ENCODE data around the gene VIL1.

DNA sequence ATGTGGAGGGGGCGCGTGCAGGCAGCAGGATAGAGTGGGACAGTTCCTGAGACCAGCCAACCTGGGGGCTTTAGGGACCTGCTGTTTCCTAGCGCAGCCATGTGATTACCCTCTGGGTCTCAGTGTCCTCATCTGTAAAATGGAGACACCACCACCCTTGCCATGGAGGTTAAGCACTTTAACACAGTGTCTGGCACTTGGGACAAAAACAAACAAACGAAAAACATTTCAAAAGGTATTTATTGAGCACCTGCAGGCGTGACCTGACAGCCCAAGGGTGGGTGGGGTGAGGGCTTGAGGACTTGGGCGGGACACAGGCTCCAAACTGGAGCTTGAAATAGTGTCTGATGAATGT, 23.9 kb upstream of the VIL1 start:
- TF ChIP-seq ZBTB42 (CRISPR knock-in tag; IDR thresholded peaks at IDR 0.05) (no peak), KLF15 (CRISPR knock-in tag; IDR thresholded peaks at IDR 0.05; ENCODE audit: borderline replicate concordance) (no peak), ZNF709 (CRISPR knock-in tag; IDR thresholded peaks at IDR 0.05) (no peak), SMC3 (IDR thresholded peaks at IDR 0.05; ENCODE audit: low read length) (no peak), ZNF510 (CRISPR knock-in tag; IDR thresholded peaks at IDR 0.05; ENCODE audit: low read depth) (no peak), MZF1 (CRISPR knock-in tag; IDR thresholded peaks at IDR 0.05; ENCODE audit: borderline replicate concordance) (no peak), ZNF180 (CRISPR knock-in tag; IDR thresholded peaks at IDR 0.05; ENCODE audit: borderline replicate concordance, low read depth) (no peak), ZNF501 (CRISPR knock-in tag; IDR thresholded peaks at IDR 0.05) (no peak), ZNF350 (CRISPR knock-in tag; IDR thresholded peaks at IDR 0.05; ENCODE audit: borderline replicate concordance, low read depth) (no peak), RFX5 (IDR thresholded peaks at IDR 0.05; ENCODE audit: low read depth, low read length) (no peak)
- TF ChIP-seq, protein P1, sequence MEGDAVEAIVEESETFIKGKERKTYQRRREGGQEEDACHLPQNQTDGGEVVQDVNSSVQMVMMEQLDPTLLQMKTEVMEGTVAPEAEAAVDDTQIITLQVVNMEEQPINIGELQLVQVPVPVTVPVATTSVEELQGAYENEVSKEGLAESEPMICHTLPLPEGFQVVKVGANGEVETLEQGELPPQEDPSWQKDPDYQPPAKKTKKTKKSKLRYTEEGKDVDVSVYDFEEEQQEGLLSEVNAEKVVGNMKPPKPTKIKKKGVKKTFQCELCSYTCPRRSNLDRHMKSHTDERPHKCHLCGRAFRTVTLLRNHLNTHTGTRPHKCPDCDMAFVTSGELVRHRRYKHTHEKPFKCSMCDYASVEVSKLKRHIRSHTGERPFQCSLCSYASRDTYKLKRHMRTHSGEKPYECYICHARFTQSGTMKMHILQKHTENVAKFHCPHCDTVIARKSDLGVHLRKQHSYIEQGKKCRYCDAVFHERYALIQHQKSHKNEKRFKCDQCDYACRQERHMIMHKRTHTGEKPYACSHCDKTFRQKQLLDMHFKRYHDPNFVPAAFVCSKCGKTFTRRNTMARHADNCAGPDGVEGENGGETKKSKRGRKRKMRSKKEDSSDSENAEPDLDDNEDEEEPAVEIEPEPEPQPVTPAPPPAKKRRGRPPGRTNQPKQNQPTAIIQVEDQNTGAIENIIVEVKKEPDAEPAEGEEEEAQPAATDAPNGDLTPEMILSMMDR (CRISPR knock-in tag; IDR thresholded peaks at IDR 0.05), result no peak
- TF ChIP-seq, protein P2, sequence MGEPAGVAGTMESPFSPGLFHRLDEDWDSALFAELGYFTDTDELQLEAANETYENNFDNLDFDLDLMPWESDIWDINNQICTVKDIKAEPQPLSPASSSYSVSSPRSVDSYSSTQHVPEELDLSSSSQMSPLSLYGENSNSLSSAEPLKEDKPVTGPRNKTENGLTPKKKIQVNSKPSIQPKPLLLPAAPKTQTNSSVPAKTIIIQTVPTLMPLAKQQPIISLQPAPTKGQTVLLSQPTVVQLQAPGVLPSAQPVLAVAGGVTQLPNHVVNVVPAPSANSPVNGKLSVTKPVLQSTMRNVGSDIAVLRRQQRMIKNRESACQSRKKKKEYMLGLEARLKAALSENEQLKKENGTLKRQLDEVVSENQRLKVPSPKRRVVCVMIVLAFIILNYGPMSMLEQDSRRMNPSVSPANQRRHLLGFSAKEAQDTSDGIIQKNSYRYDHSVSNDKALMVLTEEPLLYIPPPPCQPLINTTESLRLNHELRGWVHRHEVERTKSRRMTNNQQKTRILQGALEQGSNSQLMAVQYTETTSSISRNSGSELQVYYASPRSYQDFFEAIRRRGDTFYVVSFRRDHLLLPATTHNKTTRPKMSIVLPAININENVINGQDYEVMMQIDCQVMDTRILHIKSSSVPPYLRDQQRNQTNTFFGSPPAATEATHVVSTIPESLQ (CRISPR knock-in tag; conservative IDR thresholded peaks at IDR 0.05), result no peak
- TF ChIP-seq, protein P3, sequence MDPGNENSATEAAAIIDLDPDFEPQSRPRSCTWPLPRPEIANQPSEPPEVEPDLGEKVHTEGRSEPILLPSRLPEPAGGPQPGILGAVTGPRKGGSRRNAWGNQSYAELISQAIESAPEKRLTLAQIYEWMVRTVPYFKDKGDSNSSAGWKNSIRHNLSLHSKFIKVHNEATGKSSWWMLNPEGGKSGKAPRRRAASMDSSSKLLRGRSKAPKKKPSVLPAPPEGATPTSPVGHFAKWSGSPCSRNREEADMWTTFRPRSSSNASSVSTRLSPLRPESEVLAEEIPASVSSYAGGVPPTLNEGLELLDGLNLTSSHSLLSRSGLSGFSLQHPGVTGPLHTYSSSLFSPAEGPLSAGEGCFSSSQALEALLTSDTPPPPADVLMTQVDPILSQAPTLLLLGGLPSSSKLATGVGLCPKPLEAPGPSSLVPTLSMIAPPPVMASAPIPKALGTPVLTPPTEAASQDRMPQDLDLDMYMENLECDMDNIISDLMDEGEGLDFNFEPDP (CRISPR knock-in tag; conservative IDR thresholded peaks at IDR 0.05), result no peak

Data from HepG2 (cell line).